Endothelial cell of hepatic sinusoid (primary cell): ENCODE measurements around the gene FAAH2.
"Not testable (repeated sequence)": the region's sequence is repeated elsewhere in the genome, so short reads cannot be mapped to it uniquely, and the experiment has no call there.

Experiments
- in situ Hi-C: cut with HindIII; loops from 2 replicates; pipeline ENCODE4 v1.10.0; 2017; ENCODE audit warnings: low sequenced_read_pairs

FAAH2 gene

DNA sequence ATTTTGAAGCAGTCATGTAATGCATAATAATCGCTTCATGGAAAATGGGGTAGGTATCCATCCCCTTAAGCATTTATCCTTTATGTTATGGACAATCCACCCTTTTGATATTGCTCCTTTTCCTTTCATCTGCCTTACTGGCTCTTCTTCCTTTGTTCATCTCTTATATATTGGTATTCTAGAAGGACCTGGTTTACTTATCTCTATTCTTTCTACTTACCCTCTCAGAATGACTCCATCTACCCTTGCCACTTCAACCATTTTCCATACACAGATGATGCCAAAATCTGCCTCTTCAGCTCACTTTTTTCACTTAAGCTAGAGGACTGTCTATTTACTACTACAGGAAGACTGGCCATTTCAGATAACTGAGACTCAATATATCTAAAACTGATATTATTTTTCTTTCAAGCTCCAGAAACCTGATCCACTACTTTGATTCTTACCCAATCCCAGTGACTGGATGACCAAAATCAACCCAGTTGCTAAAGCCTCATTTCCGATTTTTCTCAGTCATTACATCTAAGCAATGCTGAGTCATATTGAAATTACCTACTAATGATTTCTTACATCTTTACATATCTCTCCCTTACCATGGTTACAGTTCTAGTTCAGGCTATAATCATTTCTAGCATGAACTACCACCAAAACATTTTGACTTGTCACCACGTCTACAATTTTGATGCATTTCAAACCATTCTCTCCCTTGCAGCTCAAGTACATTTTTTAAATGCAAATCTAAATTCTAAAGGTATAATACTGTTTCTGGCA, 93.7 kb downstream of the FAAH2 start:
- in situ Hi-C loops = no loop called here

- in situ Hi-C loops = not testable (repeated sequence)
Observed at GRCh38 chrX:57394162-57394561, 107.7 kb downstream of the FAAH2 start.

GRCh38 chrX:57403191-57403590, 116.7 kb downstream of the FAAH2 start:
- in situ Hi-C loops = not testable (repeated sequence)

- in situ Hi-C loops = no loop called here
Observed at GRCh38 chrX:57406149-57406548, 119.6 kb downstream of the FAAH2 start.

DNA sequence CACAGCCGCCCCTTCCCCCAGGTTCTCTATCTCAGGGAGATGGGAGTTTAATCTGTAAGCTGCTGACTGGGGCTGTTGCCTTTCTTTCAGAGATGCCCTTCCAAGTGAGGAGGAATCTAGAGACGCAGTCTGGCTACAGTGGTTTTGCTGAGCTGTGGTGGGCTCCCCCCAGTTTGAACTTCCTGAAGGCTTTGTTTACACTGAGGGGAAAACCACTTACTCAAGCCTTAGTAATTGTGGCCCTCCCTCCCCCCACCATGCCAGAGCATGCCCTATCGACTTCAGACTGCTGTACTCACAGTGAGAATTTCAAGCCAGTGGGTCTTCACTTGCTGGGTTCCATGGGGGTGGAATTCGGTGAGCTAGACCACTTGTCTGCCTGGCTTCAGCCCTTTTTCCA, 131.3 kb downstream of the FAAH2 start:
- in situ Hi-C loops = no loop called here

GRCh38 chrX:57422289-57422688, 135.8 kb downstream of the FAAH2 start:
- in situ Hi-C loops = no loop called here

- in situ Hi-C loops = no loop called here
Observed at GRCh38 chrX:57422790-57423189, 136.3 kb downstream of the FAAH2 start.

- in situ Hi-C loops = no loop called here
Observed at GRCh38 chrX:57445076-57445475, 158.6 kb downstream of the FAAH2 start.

GRCh38 chrX:57445832-57446231, 159.3 kb downstream of the FAAH2 start:
- in situ Hi-C loops = no loop called here

DNA sequence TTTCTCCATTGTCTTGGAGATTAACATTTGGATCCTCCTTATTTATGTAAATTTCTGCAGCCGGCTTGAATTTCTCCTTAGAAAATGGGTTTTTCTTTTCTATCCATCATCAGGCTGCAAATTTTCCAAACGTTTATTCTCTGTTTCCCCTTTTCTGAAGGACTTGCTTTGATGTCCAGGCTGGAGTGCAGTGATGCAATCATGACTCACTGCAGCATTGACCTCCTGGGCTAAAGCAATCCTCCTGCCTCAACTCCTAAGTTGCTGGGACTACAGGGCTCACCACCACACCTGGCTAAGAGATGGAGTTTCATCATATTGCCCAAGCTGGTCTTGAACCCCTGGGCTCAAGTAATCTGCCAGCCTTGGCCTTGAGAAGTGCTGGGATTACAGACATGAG, 161.3 kb downstream of the FAAH2 start:
- in situ Hi-C loops = no loop called here

DNA sequence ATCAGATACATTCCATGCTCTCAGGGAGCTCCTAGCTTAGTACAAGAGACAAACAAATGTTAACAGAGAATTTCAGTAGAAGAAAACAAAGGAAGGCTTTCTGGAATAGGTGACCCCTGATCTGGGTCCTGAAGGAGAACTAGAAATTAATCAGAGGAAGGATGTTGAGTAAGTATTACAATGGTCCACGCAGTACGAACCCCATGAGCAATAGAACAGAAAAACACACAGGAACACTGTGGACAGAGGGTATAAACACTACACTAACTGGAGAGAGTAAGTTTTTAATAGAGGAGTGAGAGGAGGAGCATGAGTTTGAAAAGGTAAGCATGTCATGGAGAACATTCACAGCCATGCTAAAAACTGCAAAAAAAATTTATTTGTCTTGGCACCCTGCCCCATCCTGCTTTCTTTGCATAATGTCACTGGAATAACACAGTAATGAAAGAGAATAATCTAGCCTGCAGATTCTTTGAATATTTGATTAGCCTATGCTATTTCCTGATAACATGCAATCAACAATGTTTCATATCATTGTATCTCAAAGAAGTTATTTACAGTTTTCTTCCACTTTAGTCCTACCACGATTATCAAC, 165.0 kb downstream of the FAAH2 start:
- in situ Hi-C loops = no loop called here

- in situ Hi-C loops = no loop called here
Observed at GRCh38 chrX:57453901-57454300, 167.4 kb downstream of the FAAH2 start.

- in situ Hi-C loops = no loop called here
Observed at GRCh38 chrX:57481514-57481913, 195.0 kb downstream of the FAAH2 start.

DNA sequence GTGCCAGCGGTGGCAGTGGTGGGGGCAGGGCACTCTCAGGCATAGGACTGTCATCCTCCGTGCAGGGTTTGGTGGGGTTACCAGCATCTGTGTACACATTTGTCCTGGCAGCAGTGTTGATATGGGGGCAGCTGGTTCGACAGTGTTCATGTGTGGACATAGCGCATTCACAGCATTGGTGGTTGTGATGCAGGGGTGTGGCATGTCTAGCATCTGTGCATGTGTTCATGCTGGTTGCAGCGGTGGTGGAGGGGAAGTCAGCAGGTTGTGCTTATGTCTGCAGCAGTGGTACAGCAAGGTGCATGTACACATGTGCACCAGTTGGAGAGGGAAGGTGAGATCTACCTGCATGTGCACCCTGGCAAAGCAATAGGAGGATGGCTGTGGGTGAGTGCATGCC, 230.0 kb downstream of the FAAH2 start:
- in situ Hi-C loops = no loop called here

DNA sequence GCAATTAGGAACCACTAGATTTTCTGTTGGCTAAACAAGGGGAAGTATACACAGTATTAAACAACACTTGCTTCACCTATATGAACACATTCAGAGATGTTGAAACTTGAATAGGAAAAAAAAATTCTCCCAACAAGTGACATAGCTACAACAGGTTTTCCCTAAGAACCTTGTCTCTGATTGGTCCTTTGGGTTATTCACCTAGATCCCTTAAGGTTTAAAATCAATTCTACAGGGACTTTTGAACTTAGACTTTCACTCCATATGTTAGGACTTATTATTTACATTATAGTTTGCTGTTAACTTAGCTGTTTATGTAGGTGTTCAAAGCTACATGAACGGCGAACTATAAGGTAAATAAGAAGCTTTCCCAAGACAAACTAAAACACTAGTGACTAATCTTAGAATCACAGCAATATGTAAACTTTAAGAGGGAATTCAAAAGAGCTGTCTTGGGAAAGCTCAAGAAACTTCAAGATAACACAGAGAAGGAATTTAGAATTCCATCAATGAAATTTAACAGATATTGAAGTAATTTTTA, 233.1 kb downstream of the FAAH2 start:
- in situ Hi-C loops = no loop called here

- in situ Hi-C loops = no loop called here
Observed at GRCh38 chrX:57528670-57529255, 242.3 kb downstream of the FAAH2 start.
